Neuronal stem cell (in vitro differentiated cells): ENCODE results near the gene SLC30A4.

Source experiments
- DNase-seq: peaks from one replicate; pipeline ENCODE4 v3.0.0-alpha.2; 2013; ENCODE audit warnings: low spot score
- H2AFZ ChIP-seq: one replicate; pipeline ENCODE4 v1.6.1; 2013; ENCODE audit warnings: mild to moderate bottlenecking, low read length, inconsistent platforms
- H2AK5ac ChIP-seq: 2 replicates; pipeline ENCODE4 v1.6.1; 2013; ENCODE audit warnings: low read depth, mild to moderate bottlenecking, inconsistent platforms, low read length, moderate library complexity, mixed read lengths
- H2BK120ac ChIP-seq: 2 replicates; pipeline ENCODE4 v1.6.1; 2013; ENCODE audit warnings: low read depth, mild to moderate bottlenecking, inconsistent platforms, low read length, moderate library complexity, mixed read lengths
- H2BK12ac ChIP-seq: one replicate; pipeline ENCODE4 v1.6.1; 2013; ENCODE audit warnings: low read length, inconsistent platforms
- H2BK15ac ChIP-seq: 2 replicates; pipeline ENCODE4 v1.6.1; 2013; ENCODE audit warnings: mild to moderate bottlenecking, low read length, inconsistent platforms, mixed read lengths
- H2BK5ac ChIP-seq: one replicate; pipeline ENCODE4 v1.6.1; 2013; ENCODE audit warnings: inconsistent platforms, mild to moderate bottlenecking, low read length, moderate library complexity
- H3K14ac ChIP-seq: one replicate; pipeline ENCODE4 v1.6.1; 2013; ENCODE audit warnings: low read length, inconsistent platforms
- H3K18ac ChIP-seq: 2 replicates; pipeline ENCODE4 v1.6.1; 2013; ENCODE audit warnings: low read length, inconsistent platforms
- H3K23ac ChIP-seq: 2 replicates; pipeline ENCODE4 v1.6.1; 2013; ENCODE audit warnings: low read depth, mild to moderate bottlenecking, mixed read lengths, low read length, inconsistent platforms; ENCODE audit not compliant: poor library complexity
- H3K27ac ChIP-seq: replicated peaks from 3 replicates; pipeline ENCODE4 v1.5.1; 2013; ENCODE audit warnings: low read length, inconsistent platforms
- H3K27me3 ChIP-seq, 3 experiments: 2 replicates each; pipeline ENCODE4 v1.6.1; 2013; ENCODE audit warnings: low read length in 3 of 3, mild to moderate bottlenecking in 2 of 3, inconsistent platforms in 1 of 3, low read depth in 1 of 3, mixed read lengths in 1 of 3, moderate library complexity in 1 of 3; ENCODE audit not compliant: control insufficient read depth in 3 of 3, insufficient read depth in 3 of 3
- H3K36me3 ChIP-seq, 2 donors: replicated peaks in 1 of 2; 2 replicates each; pipeline ENCODE4 v1.6.1; 2013; ENCODE audit warnings: low read length in 2 of 2; ENCODE audit not compliant: control insufficient read depth in 2 of 2, insufficient read depth in 2 of 2
- H3K4ac ChIP-seq: 2 replicates; pipeline ENCODE4 v1.6.1; 2013; ENCODE audit warnings: inconsistent platforms, mild to moderate bottlenecking, low read length, moderate library complexity
- H3K4me1 ChIP-seq, 2 donors: 1 replicate in 1 of 2; 2 replicates in 1 of 2; pipeline ENCODE4 v1.6.1; 2013; ENCODE audit warnings: low read length in 2 of 2, low read depth in 1 of 2; ENCODE audit not compliant: control insufficient read depth in 2 of 2, insufficient read depth in 1 of 2
- H3K4me2 ChIP-seq: one replicate; pipeline ENCODE4 v1.6.1; 2013; ENCODE audit warnings: mild to moderate bottlenecking, low read length, inconsistent platforms; ENCODE audit not compliant: insufficient read depth, poor library complexity, severe bottlenecking
- H3K4me3 ChIP-seq, 2 donors: 2 replicates each; pipeline ENCODE4 v1.5.1; 2013; ENCODE audit warnings: low read length in 2 of 2, mild to moderate bottlenecking in 2 of 2, inconsistent platforms in 1 of 2, moderate library complexity in 1 of 2
- H3K79me1 ChIP-seq: one replicate; pipeline ENCODE4 v1.6.1; 2013; ENCODE audit warnings: low read depth, mild to moderate bottlenecking, inconsistent platforms, low read length, moderate library complexity
- H3K9ac ChIP-seq: one replicate; pipeline ENCODE4 v1.6.1; 2013; ENCODE audit warnings: mild to moderate bottlenecking, low read depth, low read length, inconsistent platforms; ENCODE audit not compliant: poor library complexity
- H3K9me3 ChIP-seq, 2 donors: replicated peaks in 1 of 2; 2 replicates each; pipeline versions ENCODE3 to v1.6.1; 2013; ENCODE audit warnings: low read length in 2 of 2, mild to moderate bottlenecking in 2 of 2, inconsistent platforms in 1 of 2, low read depth in 1 of 2, mixed read lengths in 1 of 2, moderate library complexity in 1 of 2; ENCODE audit not compliant: control insufficient read depth in 2 of 2, insufficient read depth in 1 of 2
- H4K8ac ChIP-seq: one replicate; pipeline ENCODE4 v1.6.1; 2013; ENCODE audit warnings: low read depth, mild to moderate bottlenecking, inconsistent platforms, low read length, moderate library complexity
- H4K91ac ChIP-seq: one replicate; pipeline ENCODE4 v1.6.1; 2013; ENCODE audit warnings: low read length, low read depth, mild to moderate bottlenecking, inconsistent platforms; ENCODE audit not compliant: poor library complexity
- WGBS, 2 donors: extraction: QIAGEN DNeasy Blood & Tissue Kit; methylation state at CpG; one replicate each; pipeline ENCODE4 v1.1.7; 2013; ENCODE audit warnings: missing lambda C conversion rate in 2 of 2, mixed read lengths in 1 of 2; ENCODE audit not compliant: insufficient read length in 2 of 2, insufficient replicate concordance in 1 of 2; ENCODE audit errors: extremely low coverage in 2 of 2; 5-methylcytosine and 5-hydroxymethylcytosine counted together

The SLC30A4 gene

DNA sequence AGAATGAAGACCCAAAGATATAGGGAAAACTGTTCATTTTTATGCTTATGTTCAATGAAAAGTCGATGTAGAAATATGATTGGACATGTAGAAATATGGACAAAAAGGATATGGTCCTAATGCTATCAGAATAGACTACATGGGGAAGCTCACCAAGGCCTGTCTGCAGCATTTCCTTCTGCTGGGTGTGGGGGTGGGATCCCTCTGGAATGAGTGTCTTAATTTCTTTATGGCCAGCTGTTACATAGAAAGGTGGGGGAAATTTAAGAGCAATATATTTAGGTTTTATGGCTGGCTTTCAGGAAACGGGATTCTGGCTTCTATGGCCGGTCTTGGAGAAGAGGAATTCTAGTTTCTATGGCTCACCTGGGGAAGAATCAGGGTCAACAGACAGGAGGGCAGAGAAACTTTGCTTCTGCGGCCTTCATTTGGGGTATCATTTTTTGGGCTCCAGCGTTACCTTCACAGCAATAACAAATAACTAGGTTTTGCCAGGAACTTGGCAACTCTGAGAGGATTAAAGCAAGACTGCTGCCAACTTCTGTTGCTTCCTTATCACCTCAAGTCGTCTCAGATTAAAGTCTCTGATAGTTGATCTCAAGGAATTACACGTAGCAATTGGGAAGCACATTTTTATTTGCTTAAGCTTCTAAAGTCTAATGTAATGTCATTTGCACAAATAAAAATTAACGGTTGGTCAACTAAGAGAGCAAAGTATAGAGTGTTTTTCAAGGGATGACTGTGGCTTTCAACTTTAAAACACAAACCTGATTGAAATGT, 87.2 kb downstream of the SLC30A4 start:
- no peak overlapping the region for H3K18ac ChIP-seq
- no peak overlapping the region for H3K4me2 ChIP-seq
- no peaks in the 10 kb centered on the region for H3K9me3 ChIP-seq
- WGBS, 2 donors = no CpG with 5 or more reads among the region's 8 CpGs
- H3K23ac ChIP-seq = no peak overlapping the region
- no peak overlapping the region for H3K4ac ChIP-seq
- H2AFZ ChIP-seq = no peak overlapping the region
- H3K4me3 ChIP-seq = no peak overlapping the region
- no peak overlapping the region for H3K27ac ChIP-seq
- H2BK15ac ChIP-seq = no peak overlapping the region
- peaks cover 0 to 9% (median 4%) of the 10 kb centered on the region in 3 experiments for H3K27me3 ChIP-seq
- H2BK120ac ChIP-seq = no peak overlapping the region
- no peaks in the 10 kb centered on the region for H3K79me1 ChIP-seq
- no peaks in the 10 kb centered on the region for H3K36me3 ChIP-seq
- no peak overlapping the region for H3K9ac ChIP-seq
- no peak overlapping the region for H2AK5ac ChIP-seq
- no peak overlapping the region for H2BK5ac ChIP-seq
- H3K14ac ChIP-seq = no peak overlapping the region
- no peaks in the 10 kb centered on the region for H3K4me1 ChIP-seq
- DNase-seq = no peak
- H4K8ac ChIP-seq = no peak overlapping the region
- H2BK12ac ChIP-seq = no peak overlapping the region
- H4K91ac ChIP-seq = no peak overlapping the region

DNA sequence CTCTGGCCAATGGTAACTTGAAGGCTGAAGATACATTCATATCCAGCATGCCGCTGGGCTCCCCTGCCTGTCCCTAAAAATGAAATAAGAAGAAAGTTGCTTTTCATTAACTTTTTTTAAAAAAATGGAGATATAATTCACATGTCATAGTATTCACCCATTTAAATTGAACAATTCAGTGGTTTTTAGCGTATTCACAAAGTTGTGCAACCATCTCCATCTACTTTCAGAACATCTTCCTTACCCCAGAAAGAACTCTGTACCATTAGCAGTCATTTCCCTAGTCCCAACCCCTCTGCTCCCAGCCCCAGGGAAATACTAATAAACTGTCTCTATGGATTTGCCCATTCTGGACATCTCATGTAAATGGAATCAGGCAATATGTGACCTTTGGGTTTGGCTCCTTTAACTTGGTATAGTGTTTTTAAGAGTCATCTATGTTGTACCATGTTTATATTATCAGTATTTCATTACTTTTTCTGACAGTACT, 88.4 kb downstream of the SLC30A4 start:
- H2BK5ac ChIP-seq = no peak overlapping the region
- H3K79me1 ChIP-seq = no peaks in the 10 kb centered on the region
- H3K4ac ChIP-seq = no peak overlapping the region
- H4K91ac ChIP-seq = no peak overlapping the region
- H3K14ac ChIP-seq = no peak overlapping the region
- H3K27ac ChIP-seq = no peak overlapping the region
- WGBS, 2 donors = no CpG with 5 or more reads among the region's 2 CpGs
- DNase-seq = no peak
- H3K4me3 ChIP-seq = no peak overlapping the region
- H3K23ac ChIP-seq = no peak overlapping the region
- no peaks in the 10 kb centered on the region for H3K36me3 ChIP-seq
- H3K4me1 ChIP-seq = no peaks in the 10 kb centered on the region
- no peak overlapping the region for H2BK12ac ChIP-seq
- H2BK15ac ChIP-seq = no peak overlapping the region
- no peak overlapping the region for H2BK120ac ChIP-seq
- H3K4me2 ChIP-seq = no peak overlapping the region
- no peak overlapping the region for H4K8ac ChIP-seq
- H3K9ac ChIP-seq = no peak overlapping the region
- H2AFZ ChIP-seq = no peak overlapping the region
- no peaks in the 10 kb centered on the region for H3K9me3 ChIP-seq
- no peak overlapping the region for H3K18ac ChIP-seq
- H2AK5ac ChIP-seq = no peak overlapping the region
- H3K27me3 ChIP-seq = peaks cover 0 to 16% (median 4%) of the 10 kb centered on the region in 3 experiments

DNA sequence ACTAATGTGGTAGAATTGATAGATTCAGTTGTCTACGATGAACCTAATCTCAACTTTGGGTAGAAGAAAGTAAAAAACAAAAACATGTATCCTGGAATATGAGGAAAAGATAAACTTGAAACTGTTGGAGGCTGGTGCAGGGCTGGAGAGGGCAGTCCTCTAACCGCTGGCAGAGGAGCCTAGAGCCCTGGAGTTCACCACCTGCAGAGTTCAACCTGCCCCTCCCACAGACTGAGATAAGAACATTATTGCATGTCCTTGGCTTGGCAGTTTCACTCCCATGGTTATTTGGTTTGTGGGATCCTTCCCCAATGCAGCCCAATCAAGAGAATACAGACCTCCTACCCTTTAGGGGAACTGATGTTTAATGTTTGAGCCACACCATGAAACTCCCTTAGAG, 91.0 kb downstream of the SLC30A4 start:
- Histone ChIP-seq H3K4ac (no peak overlapping the region), H2AK5ac (no peak overlapping the region), H3K4me1 (no peaks in the 10 kb centered on the region), H3K27me3 (peaks cover 0 to 16% (median 4%) of the 10 kb centered on the region in 3 experiments), H4K8ac (no peak overlapping the region), H4K91ac (no peak overlapping the region), H3K18ac (no peak overlapping the region), H3K36me3 (no peaks in the 10 kb centered on the region), H2BK12ac (no peak overlapping the region), H2AFZ (no peak overlapping the region), H3K23ac (no peak overlapping the region), H3K79me1 (no peaks in the 10 kb centered on the region), H3K9ac (no peak overlapping the region), H3K4me2 (no peak overlapping the region), H3K9me3 (no peaks in the 10 kb centered on the region), H2BK15ac (no peak overlapping the region), H2BK120ac (no peak overlapping the region), H3K4me3 (no peak overlapping the region), H2BK5ac (no peak overlapping the region), H3K14ac (no peak overlapping the region), H3K27ac (no peak overlapping the region)
- no CpG with 5 or more reads among the region's 2 CpGs for WGBS, 2 donors
- no peak for DNase-seq

DNA sequence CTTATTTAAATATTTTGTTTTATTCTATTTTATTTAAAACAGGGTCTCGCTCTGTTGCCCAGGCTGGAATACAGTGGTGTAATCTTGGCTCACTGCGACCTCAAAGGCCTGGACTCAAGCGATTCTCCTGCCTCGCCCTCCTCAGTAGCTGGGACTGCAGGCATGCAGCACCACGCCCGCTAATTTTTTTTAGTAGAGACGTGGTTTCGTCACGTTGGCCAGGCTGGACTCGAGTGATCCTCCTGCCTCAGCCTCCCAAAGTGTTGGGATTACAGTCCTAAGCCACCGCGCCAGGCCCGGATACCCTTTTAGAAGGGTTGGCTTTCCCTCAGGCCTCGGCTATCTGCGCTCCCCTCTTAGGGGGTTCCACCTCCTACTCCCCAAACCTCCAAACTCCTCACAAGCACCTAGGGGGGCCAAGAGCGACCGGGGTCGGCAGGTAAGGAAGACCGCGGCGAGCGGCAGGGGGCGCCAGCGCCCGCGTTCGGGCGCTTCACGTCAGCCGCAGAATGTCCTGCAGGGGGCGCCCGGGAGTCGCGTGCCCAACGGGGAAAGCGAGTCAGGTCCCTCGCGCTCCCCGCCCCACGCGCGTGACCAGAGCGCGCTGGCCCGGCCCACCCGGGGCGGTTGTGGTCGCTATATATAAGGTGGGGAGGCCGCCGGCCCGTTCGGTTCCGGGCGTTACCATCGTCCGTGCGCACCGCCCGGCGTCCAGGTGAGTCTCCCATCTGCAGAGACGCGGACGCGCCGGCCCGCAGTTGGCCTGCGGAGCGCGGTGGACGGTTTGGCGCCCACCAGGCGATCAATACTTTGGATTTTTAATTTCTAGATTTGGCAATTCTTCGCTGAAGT, 92.4 kb downstream of the SLC30A4 start:
- H3K14ac ChIP-seq = no peak overlapping the region
- H3K79me1 ChIP-seq = no peaks in the 10 kb centered on the region
- H2AFZ ChIP-seq = peak overlapping the region; percentile 82
- no peak overlapping the region for H3K9ac ChIP-seq
- peak overlapping the region in 1 of 2 donors; percentile 80 for H3K4me3 ChIP-seq
- no peak overlapping the region for H3K27ac ChIP-seq
- peak; percentile 70 for DNase-seq
- peak overlapping the region; percentile 57 for H3K18ac ChIP-seq
- H3K9me3 ChIP-seq = no peaks in the 10 kb centered on the region
- no peak overlapping the region for H2BK120ac ChIP-seq
- H2BK12ac ChIP-seq = no peak overlapping the region
- peak overlapping the region; percentile 47 for H3K23ac ChIP-seq
- H4K91ac ChIP-seq = no peak overlapping the region
- no CpG with 5 or more reads among the region's 73 CpGs for WGBS, 2 donors
- H3K27me3 ChIP-seq = peaks cover 0 to 16% (median 0%) of the 10 kb centered on the region in 3 experiments
- H4K8ac ChIP-seq = peak overlapping the region; percentile 92
- H3K36me3 ChIP-seq = no peaks in the 10 kb centered on the region
- no peaks in the 10 kb centered on the region for H3K4me1 ChIP-seq
- peak overlapping the region; percentile 93 for H3K4me2 ChIP-seq
- H2BK5ac ChIP-seq = no peak overlapping the region
- no peak overlapping the region for H2AK5ac ChIP-seq
- H3K4ac ChIP-seq = no peak overlapping the region
- no peak overlapping the region for H2BK15ac ChIP-seq
